PC-3 (cell line): Measurements from ENCODE around the gene DIP2C. TPM values are rescaled to one million over a fixed set of nuclear protein-coding genes. Genes with fewer than 3 reads are reported as not detected.
"Not testable (repeated sequence)": the region's sequence is repeated elsewhere in the genome, so short reads cannot be mapped to it uniquely, and the experiment has no call there.

Source experiments
- ATAC-seq: fragments of 200-7000 bp; cut with Tn5 transposase; 2 replicates; pipeline ENCODE4 v1.9.1; 2020; ENCODE audit warnings: mild to moderate bottlenecking, moderate library complexity
- BruUV-seq: library from RNA; stranded (reverse); fragments of 400-500 nt; replicated peaks from 2 replicates; lab custom pipeline; 2021; lab: Mats Ljungman, UMichigan
- CTCF ChIA-PET: fragments of 300-600 bp; sonication (Branson Sonifier 250); formaldehyde crosslinking; loops from one replicate; lab custom pipeline; 2022; ENCODE audit warnings: antibody characterized with exemption; lab: Charles Lee
- POLR2A ChIA-PET: fragments of 300-600 bp; sonication (Branson Sonifier 250); formaldehyde crosslinking; loops from one replicate; lab custom pipeline; 2022; ENCODE audit warnings: antibody characterized with exemption; ENCODE audit not compliant: unreplicated experiment; lab: Charles Lee
- DNase-seq: peaks from one replicate; pipeline ENCODE4 v3.0.0-alpha.2; 2015
- H2AFZ ChIP-seq: fragments of 300-600 bp; sonication (generic); 2 replicates; pipeline ENCODE4 v1.6.0; 2016; ENCODE audit warnings: antibody characterized with exemption, low read length
- H3F3A ChIP-seq: fragments of 300-600 bp; sonication (generic); one replicate; pipeline ENCODE4 v1.6.0; 2017; ENCODE audit warnings: antibody characterized with exemption, low read length, control low read depth, mild to moderate bottlenecking; ENCODE audit not compliant: unreplicated experiment
- H3K27ac ChIP-seq: fragments of 300-600 bp; sonication (generic); 2 replicates; pipeline ENCODE4 v1.5.1; 2016; ENCODE audit warnings: mild to moderate bottlenecking, low read length
- H3K27me3 ChIP-seq: fragments of 300-600 bp; sonication (generic); 2 replicates; pipeline ENCODE4 v1.6.1; 2016; ENCODE audit warnings: low read length, mixed read lengths
- H3K36me3 ChIP-seq: fragments of 300-600 bp; sonication (generic); 2 replicates; pipeline ENCODE4 v1.6.1; 2016; ENCODE audit warnings: low read depth, mixed run types, low read length, mixed read lengths
- H3K4me1 ChIP-seq: fragments of 300-600 bp; sonication (generic); 2 replicates; pipeline ENCODE4 v1.5.1; 2016; ENCODE audit warnings: low read length; ENCODE audit not compliant: insufficient read depth
- H3K4me2 ChIP-seq: fragments of 300-600 bp; sonication (generic); 2 replicates; pipeline ENCODE4 v1.6.0; 2016; ENCODE audit warnings: low read length
- H3K4me3 ChIP-seq: fragments of 300-600 bp; sonication (generic); 2 replicates; pipeline ENCODE4 v1.5.1; 2016; ENCODE audit warnings: mild to moderate bottlenecking, low read length, mixed read lengths
- H3K79me2 ChIP-seq: fragments of 300-600 bp; sonication (generic); 2 replicates; pipeline ENCODE4 v1.6.1; 2017; ENCODE audit warnings: low read length, mixed read lengths
- H3K9ac ChIP-seq: fragments of 300-600 bp; sonication (generic); 2 replicates; pipeline ENCODE4 v1.6.0; 2016; ENCODE audit warnings: mild to moderate bottlenecking, low read length
- H3K9me2 ChIP-seq: fragments of 300-600 bp; sonication (generic); replicated peaks from 2 replicates; pipeline ENCODE4 v1.6.1; 2016; ENCODE audit warnings: mixed run types, low read length, mixed read lengths
- H3K9me3 ChIP-seq: fragments of 300-600 bp; sonication (generic); 2 replicates; pipeline ENCODE4 v1.6.1; 2016; ENCODE audit warnings: low read length, mixed read lengths
- H4K20me1 ChIP-seq: fragments of 300-600 bp; sonication (generic); 2 replicates; pipeline ENCODE4 v1.6.1; 2016; ENCODE audit warnings: low read length, mixed read lengths
- CTCF ChIP-seq: fragments of 300-600 bp; sonication (generic); conservative IDR thresholded peaks from 2 replicates; pipeline ENCODE4 v1.5.1; 2017; ENCODE audit warnings: antibody characterized with exemption, low read depth, mild to moderate bottlenecking, low read length
- EZH2 ChIP-seq: fragments of 300-600 bp; sonication (generic); IDR thresholded peaks from one replicate; pipeline ENCODE4 v1.6.1; 2017; ENCODE audit warnings: antibody characterized with exemption, mild to moderate bottlenecking, low read length; ENCODE audit not compliant: unreplicated experiment
- EZH2phosphoT487 ChIP-seq: fragments of 300-600 bp; sonication (generic); IDR thresholded peaks from 2 replicates; pipeline ENCODE4 v1.6.1; 2018; ENCODE audit warnings: mild to moderate bottlenecking, antibody characterized with exemption, low read length, borderline replicate concordance
- intact Hi-C: fragments of 100-400 bp; cut with micrococcal nuclease; formaldehyde crosslinking; loops from 2 replicates; pipeline ENCODE4 v1.9.0; 2023
- total RNA-seq: library from RNA; depleted of rRNA; stranded (reverse); fragments of >200 nt; gene quantifications from 2 replicates; pipeline ENCODE4 v1.2.3, GENCODE V29; 2014

Gene DIP2C
- total RNA-seq, 1 experiment from 2014 or later = 3.1 TPM

- POLR2A ChIA-PET = no interaction called here
Measured at GRCh38 chr10:614139-614711, 75.2 kb downstream of the DIP2C start.

GRCh38 chr10:613271-614138, 76.0 kb downstream of the DIP2C start:
- Histone ChIP-seq H4K20me1 (no peaks in the 10 kb centered on the region), H3K4me2 (peak overlapping the region; percentile 60), H3K4me3 (no peak overlapping the region; the same call in 1 of the 2 replicates), H3K9ac (no peak overlapping the region), H2AFZ (no peak overlapping the region), H3K79me2 (0 out of 2 replicates have a peak, but pooled peaks cover 22% of the 10 kb centered on the region), H3K9me2 (no peaks in the 10 kb centered on the region), H3K27me3 (no peaks in the 10 kb centered on the region), H3K9me3 (no peaks in the 10 kb centered on the region), H3K4me1 (peaks cover 40% of the 10 kb centered on the region), H3K36me3 (no peaks in the 10 kb centered on the region), H3F3A (no peaks in the 10 kb centered on the region), H3K27ac (peak overlapping the region; percentile 62)
- BruUV-seq = no TSS peak
- CTCF ChIA-PET = no interaction called here
- no peak for TF ChIP-seq EZH2
- TF ChIP-seq EZH2phosphoT487 = no peak
- intact Hi-C loops = loop anchor here (10.0 kb wide), 1 partner anchor 171 kb away; no protein-coding TSS in a partner anchor
- POLR2A ChIA-PET = no interaction called here
- ATAC-seq (peak; percentile 46), DNase-seq (peak; percentile 82)

More at GRCh38 chr10:614139-614711, 75.2 kb downstream of the DIP2C start:
- Histone ChIP-seq H3K4me3 (no peak overlapping the region), H3K36me3 (no peaks in the 10 kb centered on the region), H3K27me3 (no peaks in the 10 kb centered on the region), H2AFZ (no peak overlapping the region), H3K79me2 (0 out of 2 replicates have a peak, but pooled peaks cover 22% of the 10 kb centered on the region), H3K9me3 (no peaks in the 10 kb centered on the region), H3K27ac (no peak overlapping the region), H4K20me1 (no peaks in the 10 kb centered on the region), H3K9ac (no peak overlapping the region), H3K9me2 (no peaks in the 10 kb centered on the region), H3K4me2 (peak overlapping the region; percentile 60; the same call in 1 of the 2 replicates), H3F3A (no peaks in the 10 kb centered on the region), H3K4me1 (peaks cover 40% of the 10 kb centered on the region)
- intact Hi-C loops = loop anchor here (10.0 kb wide), 1 partner anchor 171 kb away; no protein-coding TSS in a partner anchor
- TF ChIP-seq EZH2phosphoT487 = no peak
- no peak for TF ChIP-seq CTCF
- no peak for TF ChIP-seq EZH2
- ATAC-seq (no peak), DNase-seq (no peak)
- no TSS peak for BruUV-seq
- CTCF ChIA-PET = no interaction called here

- ATAC-seq = peak; percentile 29
- no peaks in the 10 kb centered on the region for H3K36me3 ChIP-seq
- peak overlapping the region; percentile 33; the same call in 1 of the 2 replicates for H3K4me3 ChIP-seq
- H2AFZ ChIP-seq = no peak overlapping the region
- no peaks in the 10 kb centered on the region for H3K9me2 ChIP-seq
- 0 out of 2 replicates have a peak, but pooled peaks cover 22% of the 10 kb centered on the region for H3K79me2 ChIP-seq
- H3K9me3 ChIP-seq = no peaks in the 10 kb centered on the region
- H3K9ac ChIP-seq = no peak overlapping the region
- H3K27ac ChIP-seq = peak overlapping the region; percentile 62
- peak overlapping the region; percentile 60 for H3K4me2 ChIP-seq
- H3K27me3 ChIP-seq = no peaks in the 10 kb centered on the region
- ChIA-PET CTCF (no interaction called here), POLR2A (no interaction called here)
- intact Hi-C loops = loop anchor here (10.0 kb wide), 1 partner anchor 172 kb away; no protein-coding TSS in a partner anchor
- H3K4me1 ChIP-seq = peaks cover 40% of the 10 kb centered on the region
- no peaks in the 10 kb centered on the region for H4K20me1 ChIP-seq
- TF ChIP-seq EZH2phosphoT487 = no peak
- TF ChIP-seq EZH2 = no peak
- TF ChIP-seq CTCF = no peak
- BruUV-seq = no TSS peak
- DNase-seq = peak; percentile 14
- no peaks in the 10 kb centered on the region for H3F3A ChIP-seq
Measured at GRCh38 chr10:612696-613095, 76.8 kb downstream of the DIP2C start.

GRCh38 chr10:610642-611305, 78.7 kb downstream of the DIP2C start:
- ATAC-seq, H3K27ac ChIP-seq: not testable (repeated sequence)

More at GRCh38 chr10:610642-611305, 78.7 kb downstream of the DIP2C start:
- H3K4me3 ChIP-seq, H3K9me2 ChIP-seq, POLR2A ChIA-PET, H3K4me2 ChIP-seq, DNase-seq, H4K20me1 ChIP-seq, H3K36me3 ChIP-seq, H3K27me3 ChIP-seq, CTCF ChIA-PET, H3K9ac ChIP-seq, H3K9me3 ChIP-seq, H2AFZ ChIP-seq, BruUV-seq, H3F3A ChIP-seq: not testable (repeated sequence)
- Histone ChIP-seq H3K79me2 (0 out of 2 replicates have a peak, but pooled peaks cover 14% of the 10 kb centered on the region), H3K4me1 (peaks cover 30% of the 10 kb centered on the region)
- intact Hi-C loops = loop anchor here (10.0 kb wide), 1 partner anchor 174 kb away; no protein-coding TSS in a partner anchor
